Endothelial cell of umbilical vein (primary cell): ENCODE measurements around the gene FBXO22. TPM values are rescaled to one million over a fixed set of nuclear protein-coding genes. Genes with fewer than 3 reads are reported as not detected.

ENCODE experiments used
- BruUV-seq: library from RNA; stranded (reverse); fragments of 400-500 nt; replicated peaks from 2 replicates; lab custom pipeline; 2021; lab: Mats Ljungman, UMichigan
- CTCF ChIA-PET: fragments of 300-600, 350-600 bp; sonication (Branson Sonifier 250); formaldehyde crosslinking; loops from one replicate; lab custom pipeline; 2021; ENCODE audit warnings: antibody characterized with exemption, inconsistent platforms; lab: Charles Lee
- POLR2A ChIA-PET: fragments of 300-600, 350-600 bp; sonication (Branson Sonifier 250); formaldehyde crosslinking; loops from one replicate; lab custom pipeline; 2021; ENCODE audit warnings: antibody characterized with exemption, inconsistent platforms; lab: Charles Lee
- DNase-seq: peaks from one replicate; pipeline ENCODE4 v3.0.0-alpha.2; 2011; ENCODE audit warnings: low read depth, low spot score
- FAIRE-seq: peaks from 2 replicates; lab custom pipeline; 2011; peaks lifted over from hg19 to GRCh38; lab: Jason Lieb, UNC
- H2AFZ ChIP-seq: 2 replicates; pipeline ENCODE4 v1.6.0; 2012; ENCODE audit warnings: low read depth, low read length, control low read depth, inconsistent platforms
- H3K27ac ChIP-seq: 2 replicates; pipeline ENCODE4 v1.5.1; 2011; ENCODE audit warnings: low read depth, mild to moderate bottlenecking, control low read depth, low read length, moderate library complexity; ENCODE audit not compliant: insufficient read depth
- H3K27me3 ChIP-seq, 2 experiments: 2 replicates each; pipeline versions ENCODE4 v1.6.0 to v1.6.1; 2011; ENCODE audit warnings: low read length in 2 of 2, mixed read lengths in 1 of 2; ENCODE audit not compliant: control insufficient read depth in 2 of 2, insufficient read depth in 2 of 2
- H3K36me3 ChIP-seq, 2 experiments: 2 replicates in 1 of 2; 3 replicates in 1 of 2; pipeline ENCODE4 v1.5.1; 2011; ENCODE audit warnings: low read length in 2 of 2, mild to moderate bottlenecking in 1 of 2, moderate library complexity in 1 of 2; ENCODE audit not compliant: control insufficient read depth in 2 of 2, insufficient read depth in 2 of 2; ENCODE audit errors: extremely low read depth in 1 of 2
- H3K4me1 ChIP-seq: 3 replicates; pipeline ENCODE4 v1.5.1; 2011; ENCODE audit warnings: mild to moderate bottlenecking, low read length; ENCODE audit not compliant: control insufficient read depth, insufficient read depth; ENCODE audit errors: extremely low read depth
- H3K4me2 ChIP-seq: 2 replicates; pipeline ENCODE4 v1.6.1; 2011; ENCODE audit warnings: low read length, control low read depth, mixed read lengths; ENCODE audit not compliant: insufficient read depth
- H3K4me3 ChIP-seq, 3 experiments: fragments of 200-600 bp in 1 of 3; sonication (generic), shearing (Covaris generic) in 1 of 3; replicated peaks in 1 of 3; 2 replicates each; pipeline ENCODE4 v1.5.1; 2011 to 2016; ENCODE audit warnings: control low read depth in 3 of 3, low read length in 3 of 3, mild to moderate bottlenecking in 2 of 3, inconsistent platforms in 1 of 3, low read depth in 1 of 3, moderate library complexity in 1 of 3; ENCODE audit not compliant: insufficient read depth in 1 of 3
- H3K79me2 ChIP-seq: 2 replicates; pipeline ENCODE4 v1.6.0; 2012; ENCODE audit warnings: low read length, inconsistent platforms; ENCODE audit not compliant: control insufficient read depth, insufficient read depth
- H3K9ac ChIP-seq: replicated peaks from 2 replicates; pipeline ENCODE3; 2011; ENCODE audit warnings: low read length, control low read depth; ENCODE audit not compliant: insufficient read depth; ENCODE audit errors: extremely low read depth
- H3K9me1 ChIP-seq: replicated peaks from 3 replicates; pipeline ENCODE4 v1.6.0; 2011; ENCODE audit warnings: mild to moderate bottlenecking, low read length; ENCODE audit not compliant: control insufficient read depth, insufficient read depth; ENCODE audit errors: extremely low read depth
- H3K9me3 ChIP-seq: replicated peaks from 2 replicates; pipeline ENCODE4 v1.5.1; 2012; ENCODE audit warnings: low read length, inconsistent platforms; ENCODE audit not compliant: control insufficient read depth, insufficient read depth
- H4K20me1 ChIP-seq: replicated peaks from 2 replicates; pipeline ENCODE3; 2011; ENCODE audit warnings: mild to moderate bottlenecking, low read length; ENCODE audit not compliant: control insufficient read depth, insufficient read depth; ENCODE audit errors: extremely low read depth
- EZH2 ChIP-seq: IDR thresholded peaks from 2 replicates; pipeline ENCODE4 v1.6.1; 2012; ENCODE audit warnings: borderline replicate concordance, low read depth, mild to moderate bottlenecking, moderate library complexity, low read length, inconsistent platforms; ENCODE audit not compliant: severe bottlenecking
- FOS ChIP-seq: IDR thresholded peaks from 2 replicates; pipeline ENCODE4 v1.6.1; 2011; ENCODE audit warnings: mild to moderate bottlenecking, low read length, moderate library complexity, borderline replicate concordance; ENCODE audit not compliant: insufficient read depth
- GATA2 ChIP-seq: IDR thresholded peaks from 2 replicates; pipeline ENCODE4 v1.7.0; 2011; ENCODE audit warnings: low read depth, mild to moderate bottlenecking, moderate library complexity, mixed read lengths, low read length; ENCODE audit not compliant: insufficient read length, insufficient read depth
- JUN ChIP-seq: IDR thresholded peaks from 2 replicates; pipeline ENCODE4 v1.6.1; 2011; ENCODE audit warnings: borderline replicate concordance, low read depth; ENCODE audit not compliant: insufficient read length, insufficient read depth
- MAX ChIP-seq: IDR thresholded peaks from 2 replicates; pipeline ENCODE4 v1.6.1; 2011; ENCODE audit not compliant: insufficient read depth, insufficient read length
- MYC ChIP-seq: IDR thresholded peaks from one replicate; pipeline ENCODE4 v1.6.1; 2011; ENCODE audit warnings: mild to moderate bottlenecking, low read depth, low read length
- POLR2A ChIP-seq: IDR thresholded peaks from 2 replicates; pipeline ENCODE4 v1.6.1; 2012; ENCODE audit warnings: low read depth, mild to moderate bottlenecking, control low read depth, low read length
- POLR2AphosphoS5 ChIP-seq: IDR thresholded peaks from 2 replicates; pipeline ENCODE4 v1.6.1; 2012; ENCODE audit warnings: low read depth, mild to moderate bottlenecking, control low read depth, low read length, moderate library complexity; ENCODE audit not compliant: insufficient read depth
- dilution Hi-C: fragments of 300-500 bp; cut with MboI; formaldehyde crosslinking; loops from one replicate; pipeline ENCODE4 v1.15.0; 2019; ENCODE audit warnings: low sequenced_read_pairs; ENCODE audit not compliant: extremely low pct_ligation_motif_present
- intact Hi-C: fragments of 100-400 bp; cut with micrococcal nuclease; formaldehyde crosslinking; loops from one replicate; pipeline ENCODE4 v1.10.0; 2022
- polyA plus RNA-seq, 4 experiments: library from polyadenylated mRNA; depleted of rRNA in 3 of 4; stranded (reverse) in 3 of 4; unstranded in 1 of 4; fragments of >200 nt; gene quantifications; 2 replicates each; pipeline versions ENCODE4 v1.2.1 to v1.2.3, GENCODE V29; 2011 to 2012; ENCODE audit warnings: missing spikeins in 1 of 4
- total RNA-seq: library from RNA; stranded (reverse); gene quantifications from 2 replicates; pipeline ENCODE4 v1.2.3, GENCODE V29; 2021
- TF ChIP-seq, protein P1 (sequence below), 2 donors: IDR thresholded peaks; 1 replicate in 1 of 2; 2 replicates in 1 of 2; pipeline ENCODE4 v1.5.1; 2011; ENCODE audit warnings: low read length in 2 of 2, mild to moderate bottlenecking in 2 of 2, moderate library complexity in 2 of 2, control low read depth in 1 of 2, inconsistent platforms in 1 of 2, low read depth in 1 of 2; ENCODE audit not compliant: insufficient read depth in 1 of 2; ENCODE audit errors: extremely low read depth in 1 of 2

The FBXO22 gene
- total and polyA plus RNA-seq, 2 donors (not counting 3 experiments of a cell fraction or from before 2014, with no cell fraction given) = 20.8 to 41.6 TPM

- POLR2A ChIA-PET = no interaction called here
- Histone ChIP-seq H3K4me3 (no peak overlapping the region), H3K36me3 (no peaks in the 10 kb centered on the region), H3K4me2 (no peak overlapping the region), H4K20me1 (no peaks in the 10 kb centered on the region), H3K27me3 (peaks cover 0 to 2% of the 10 kb centered on the region in 2 experiments), H3K9me3 (no peaks in the 10 kb centered on the region), H3K9me1 (no peaks in the 10 kb centered on the region), H2AFZ (no peak overlapping the region), H3K79me2 (no peaks in the 10 kb centered on the region), H3K9ac (no peak overlapping the region), H3K4me1 (no peaks in the 10 kb centered on the region), H3K27ac (no peak overlapping the region)
- DNase-seq (no peak), FAIRE-seq (no peak)
- TF ChIP-seq, protein P1, sequence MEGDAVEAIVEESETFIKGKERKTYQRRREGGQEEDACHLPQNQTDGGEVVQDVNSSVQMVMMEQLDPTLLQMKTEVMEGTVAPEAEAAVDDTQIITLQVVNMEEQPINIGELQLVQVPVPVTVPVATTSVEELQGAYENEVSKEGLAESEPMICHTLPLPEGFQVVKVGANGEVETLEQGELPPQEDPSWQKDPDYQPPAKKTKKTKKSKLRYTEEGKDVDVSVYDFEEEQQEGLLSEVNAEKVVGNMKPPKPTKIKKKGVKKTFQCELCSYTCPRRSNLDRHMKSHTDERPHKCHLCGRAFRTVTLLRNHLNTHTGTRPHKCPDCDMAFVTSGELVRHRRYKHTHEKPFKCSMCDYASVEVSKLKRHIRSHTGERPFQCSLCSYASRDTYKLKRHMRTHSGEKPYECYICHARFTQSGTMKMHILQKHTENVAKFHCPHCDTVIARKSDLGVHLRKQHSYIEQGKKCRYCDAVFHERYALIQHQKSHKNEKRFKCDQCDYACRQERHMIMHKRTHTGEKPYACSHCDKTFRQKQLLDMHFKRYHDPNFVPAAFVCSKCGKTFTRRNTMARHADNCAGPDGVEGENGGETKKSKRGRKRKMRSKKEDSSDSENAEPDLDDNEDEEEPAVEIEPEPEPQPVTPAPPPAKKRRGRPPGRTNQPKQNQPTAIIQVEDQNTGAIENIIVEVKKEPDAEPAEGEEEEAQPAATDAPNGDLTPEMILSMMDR (IDR thresholded peaks at IDR 0.05; ENCODE audit: extremely low read depth in 1 of 2, insufficient read depth in 1 of 2, low read depth in 1 of 2, low read length in 2 of 2) = no peak
- TF ChIP-seq EZH2 = no peak
- no peak for TF ChIP-seq POLR2A
- TF ChIP-seq MAX = no peak
- TF ChIP-seq GATA2 = no peak
- no peak for TF ChIP-seq FOS
- TF ChIP-seq JUN = no peak
- no peak for TF ChIP-seq MYC
- no peak for TF ChIP-seq POLR2AphosphoS5
- BruUV-seq = no TSS peak
- dilution Hi-C loops = no loop called here
- CTCF ChIA-PET = no interaction called here
- intact Hi-C loops = no loop called here
These were observed 45.2 kb downstream of the FBXO22 start for GRCh38 chr15:75948761-75949296.
